Cerebellar cortex (tissue), 1 donor: ENCODE results near the gene ACSF2.
"Not testable (repeated sequence)": the region's sequence is repeated elsewhere in the genome, so short reads cannot be mapped to it uniquely, and the experiment has no call there.

ENCODE experiments used
- DNase-seq: peaks from one replicate; pipeline ENCODE4 v3.0.0-alpha.2; 2015; ENCODE audit warnings: low spot score

The ACSF2 gene

GRCh38 chr17:50412188-50412732 lies 13.8 kb upstream of the ACSF2 start:
- no peak for DNase-seq

GRCh38 chr17:50414808-50415207 lies 11.2 kb upstream of the ACSF2 start:
- DNase-seq: no peak

- not testable (repeated sequence) for DNase-seq
Measured at GRCh38 chr17:50419577-50419976, 6.4 kb upstream of the ACSF2 start.

GRCh38 chr17:50420419-50421112 lies 5.5 kb upstream of the ACSF2 start:
- no peak for DNase-seq

- no peak for DNase-seq
Measured at GRCh38 chr17:50421308-50422051, 4.5 kb upstream of the ACSF2 start.

- DNase-seq: no peak
Measured at GRCh38 chr17:50422738-50423137, 3.3 kb upstream of the ACSF2 start.

- no peak for DNase-seq
Measured at GRCh38 chr17:50423553-50424159, 2.4 kb upstream of the ACSF2 start.

- DNase-seq: no peak
Measured at GRCh38 chr17:50424246-50424995, 1.6 kb upstream of the ACSF2 start.

- DNase-seq: no peak
Measured at GRCh38 chr17:50424996-50425681, 879 bp upstream of the ACSF2 start.

- no peak for DNase-seq
Measured at GRCh38 chr17:50426472-50426782, 409 bp downstream of the ACSF2 start.

- peak; percentile 36 for DNase-seq
Measured at GRCh38 chr17:50426814-50427787, 1.1 kb downstream of the ACSF2 start.

- DNase-seq: not testable (repeated sequence)
Measured at GRCh38 chr17:50428126-50428525, 2.1 kb downstream of the ACSF2 start.

GRCh38 chr17:50428831-50429424 lies 2.9 kb downstream of the ACSF2 start:
- no peak for DNase-seq

- no peak for DNase-seq
Measured at GRCh38 chr17:50429793-50430192, 3.8 kb downstream of the ACSF2 start.

- no peak for DNase-seq
Measured at GRCh38 chr17:50430821-50431618, 5.0 kb downstream of the ACSF2 start.

GRCh38 chr17:50432125-50432762 lies 6.2 kb downstream of the ACSF2 start:
- DNase-seq: no peak

- no peak for DNase-seq
Measured at GRCh38 chr17:50437409-50437808, 11.4 kb downstream of the ACSF2 start.

GRCh38 chr17:50439008-50439407 lies 13.0 kb downstream of the ACSF2 start:
- DNase-seq: no peak
